ENCODE results near the gene SLC25A23. TPM values are rescaled to one million over a fixed set of nuclear protein-coding genes. Genes with fewer than 3 reads are reported as not detected.
A peak's percentile ranks its signal among the peaks of the same experiment; 100 is the strongest.

Gene SLC25A23
- total and polyA plus RNA-seq, 10 of the 15 experiments (the other 5 are each of a cell fraction or from before 2014, with no cell fraction given), result 10.2 to 85.8 (median 50.0) TPM

DNA sequence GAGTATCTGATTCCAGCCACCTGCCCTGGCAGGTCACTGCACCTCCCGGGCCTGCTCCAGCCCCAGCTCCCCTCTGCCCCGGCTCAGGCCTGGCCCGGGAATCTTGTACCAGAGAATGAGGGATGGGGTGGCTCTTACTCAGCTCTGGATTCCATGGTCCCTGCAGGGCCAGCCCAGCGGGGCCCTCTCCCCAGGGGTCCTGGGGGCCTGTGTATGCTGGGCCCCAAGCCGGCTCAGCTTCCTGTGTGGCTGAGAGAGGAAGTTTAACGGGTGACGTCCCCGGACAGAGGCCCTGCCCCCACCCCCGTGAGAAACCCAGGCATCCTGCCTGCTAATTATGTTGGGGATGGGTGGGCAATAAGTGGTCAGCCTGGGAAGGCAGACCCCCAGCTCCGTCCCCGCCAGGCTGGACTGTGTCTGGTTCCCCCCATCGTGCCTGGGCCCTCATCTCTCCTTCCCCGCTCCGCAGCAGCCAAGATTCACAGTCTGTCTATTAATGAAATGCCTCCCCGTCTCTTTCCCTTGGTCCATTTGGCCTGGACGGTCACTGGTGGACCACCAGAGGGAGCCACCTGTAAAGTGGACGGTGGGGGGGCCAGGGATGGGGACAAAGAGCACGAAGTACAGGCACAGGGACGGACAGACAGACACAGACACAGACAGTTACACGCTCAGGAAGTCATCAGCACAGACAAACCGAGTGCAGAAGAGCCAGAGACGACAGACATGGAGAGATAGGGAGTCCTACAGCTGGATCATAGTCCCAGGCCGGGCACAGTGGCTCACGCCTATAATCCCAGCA, 22.1 kb upstream of the SLC25A23 start, which contains the start of gene DENND1C (continued):
- TF ChIP-seq SUZ12 (IDR thresholded peaks at IDR 0.05; ENCODE audit: unreplicated experiment) (no peak), YY1 (IDR thresholded peaks at IDR 0.05; ENCODE audit: low read depth, low read length) (0 out of 2 replicates have a peak, but pooled peaks have one; percentile 3), MEF2A (IDR thresholded peaks at IDR 0.05; ENCODE audit: insufficient read depth, low read depth, low read length) (no peak), YBX1 (IDR thresholded peaks at IDR 0.05) (no peak), STAT1 (conservative IDR thresholded peaks at IDR 0.05) (no peak), EED (IDR thresholded peaks at IDR 0.05; ENCODE audit: low read depth) (peak; percentile 26; the same call in 1 of the 2 replicates), RB1 (IDR thresholded peaks at IDR 0.05; ENCODE audit: borderline replicate concordance) (no peak), FOXM1 (IDR thresholded peaks at IDR 0.05; ENCODE audit: low read depth, low read length) (no peak), HCFC1 (IDR thresholded peaks at IDR 0.05; ENCODE audit: low read length) (no peak), EGR1 (IDR thresholded peaks at IDR 0.05; ENCODE audit: borderline replicate concordance in 1 of 2, low read depth in 2 of 2, low read length in 2 of 2) (peak in 1 of 2 experiments; percentile 38; a peak in 1 of 3 replicates), ZBED1 (IDR thresholded peaks at IDR 0.05; ENCODE audit: borderline replicate concordance) (no peak), TCF12 (IDR thresholded peaks at IDR 0.05; ENCODE audit: low read depth, low read length) (no peak), SREBF1 (IDR thresholded peaks at IDR 0.05; ENCODE audit: low read length) (no peak), BRCA1 (IDR thresholded peaks at IDR 0.05; ENCODE audit: low read depth, low read length) (no peak), SRF (IDR thresholded peaks at IDR 0.05; ENCODE audit: low read depth in 2 of 2, low read length in 2 of 2) (no peak), DPF2 (IDR thresholded peaks at IDR 0.05) (peak; percentile 62)
- TF ChIP-seq, protein P1, sequence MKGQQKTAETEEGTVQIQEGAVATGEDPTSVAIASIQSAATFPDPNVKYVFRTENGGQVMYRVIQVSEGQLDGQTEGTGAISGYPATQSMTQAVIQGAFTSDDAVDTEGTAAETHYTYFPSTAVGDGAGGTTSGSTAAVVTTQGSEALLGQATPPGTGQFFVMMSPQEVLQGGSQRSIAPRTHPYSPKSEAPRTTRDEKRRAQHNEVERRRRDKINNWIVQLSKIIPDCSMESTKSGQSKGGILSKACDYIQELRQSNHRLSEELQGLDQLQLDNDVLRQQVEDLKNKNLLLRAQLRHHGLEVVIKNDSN (IDR thresholded peaks at IDR 0.05; ENCODE audit: borderline replicate concordance, extremely low read length, insufficient read depth, low read depth, low read length), result no peak
- TF ChIP-seq, protein P2, sequence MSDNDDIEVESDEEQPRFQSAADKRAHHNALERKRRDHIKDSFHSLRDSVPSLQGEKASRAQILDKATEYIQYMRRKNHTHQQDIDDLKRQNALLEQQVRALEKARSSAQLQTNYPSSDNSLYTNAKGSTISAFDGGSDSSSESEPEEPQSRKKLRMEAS (IDR thresholded peaks at IDR 0.05; ENCODE audit: low read depth, low read length), result no peak; the same call in 1 of the 2 replicates
- TF ChIP-seq, protein P3, sequence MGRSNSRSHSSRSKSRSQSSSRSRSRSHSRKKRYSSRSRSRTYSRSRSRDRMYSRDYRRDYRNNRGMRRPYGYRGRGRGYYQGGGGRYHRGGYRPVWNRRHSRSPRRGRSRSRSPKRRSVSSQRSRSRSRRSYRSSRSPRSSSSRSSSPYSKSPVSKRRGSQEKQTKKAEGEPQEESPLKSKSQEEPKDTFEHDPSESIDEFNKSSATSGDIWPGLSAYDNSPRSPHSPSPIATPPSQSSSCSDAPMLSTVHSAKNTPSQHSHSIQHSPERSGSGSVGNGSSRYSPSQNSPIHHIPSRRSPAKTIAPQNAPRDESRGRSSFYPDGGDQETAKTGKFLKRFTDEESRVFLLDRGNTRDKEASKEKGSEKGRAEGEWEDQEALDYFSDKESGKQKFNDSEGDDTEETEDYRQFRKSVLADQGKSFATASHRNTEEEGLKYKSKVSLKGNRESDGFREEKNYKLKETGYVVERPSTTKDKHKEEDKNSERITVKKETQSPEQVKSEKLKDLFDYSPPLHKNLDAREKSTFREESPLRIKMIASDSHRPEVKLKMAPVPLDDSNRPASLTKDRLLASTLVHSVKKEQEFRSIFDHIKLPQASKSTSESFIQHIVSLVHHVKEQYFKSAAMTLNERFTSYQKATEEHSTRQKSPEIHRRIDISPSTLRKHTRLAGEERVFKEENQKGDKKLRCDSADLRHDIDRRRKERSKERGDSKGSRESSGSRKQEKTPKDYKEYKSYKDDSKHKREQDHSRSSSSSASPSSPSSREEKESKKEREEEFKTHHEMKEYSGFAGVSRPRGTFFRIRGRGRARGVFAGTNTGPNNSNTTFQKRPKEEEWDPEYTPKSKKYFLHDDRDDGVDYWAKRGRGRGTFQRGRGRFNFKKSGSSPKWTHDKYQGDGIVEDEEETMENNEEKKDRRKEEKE (IDR thresholded peaks at IDR 0.05), result no peak
- TF ChIP-seq, protein P4, sequence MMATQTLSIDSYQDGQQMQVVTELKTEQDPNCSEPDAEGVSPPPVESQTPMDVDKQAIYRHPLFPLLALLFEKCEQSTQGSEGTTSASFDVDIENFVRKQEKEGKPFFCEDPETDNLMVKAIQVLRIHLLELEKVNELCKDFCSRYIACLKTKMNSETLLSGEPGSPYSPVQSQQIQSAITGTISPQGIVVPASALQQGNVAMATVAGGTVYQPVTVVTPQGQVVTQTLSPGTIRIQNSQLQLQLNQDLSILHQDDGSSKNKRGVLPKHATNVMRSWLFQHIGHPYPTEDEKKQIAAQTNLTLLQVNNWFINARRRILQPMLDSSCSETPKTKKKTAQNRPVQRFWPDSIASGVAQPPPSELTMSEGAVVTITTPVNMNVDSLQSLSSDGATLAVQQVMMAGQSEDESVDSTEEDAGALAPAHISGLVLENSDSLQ (IDR thresholded peaks at IDR 0.05), result 0 out of 2 replicates have a peak, but pooled peaks have one; percentile 7
- TF ChIP-seq, protein P5, sequence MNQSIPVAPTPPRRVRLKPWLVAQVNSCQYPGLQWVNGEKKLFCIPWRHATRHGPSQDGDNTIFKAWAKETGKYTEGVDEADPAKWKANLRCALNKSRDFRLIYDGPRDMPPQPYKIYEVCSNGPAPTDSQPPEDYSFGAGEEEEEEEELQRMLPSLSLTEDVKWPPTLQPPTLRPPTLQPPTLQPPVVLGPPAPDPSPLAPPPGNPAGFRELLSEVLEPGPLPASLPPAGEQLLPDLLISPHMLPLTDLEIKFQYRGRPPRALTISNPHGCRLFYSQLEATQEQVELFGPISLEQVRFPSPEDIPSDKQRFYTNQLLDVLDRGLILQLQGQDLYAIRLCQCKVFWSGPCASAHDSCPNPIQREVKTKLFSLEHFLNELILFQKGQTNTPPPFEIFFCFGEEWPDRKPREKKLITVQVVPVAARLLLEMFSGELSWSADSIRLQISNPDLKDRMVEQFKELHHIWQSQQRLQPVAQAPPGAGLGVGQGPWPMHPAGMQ (IDR thresholded peaks at IDR 0.05; ENCODE audit: borderline replicate concordance), result no peak
- TF ChIP-seq, protein P6, sequence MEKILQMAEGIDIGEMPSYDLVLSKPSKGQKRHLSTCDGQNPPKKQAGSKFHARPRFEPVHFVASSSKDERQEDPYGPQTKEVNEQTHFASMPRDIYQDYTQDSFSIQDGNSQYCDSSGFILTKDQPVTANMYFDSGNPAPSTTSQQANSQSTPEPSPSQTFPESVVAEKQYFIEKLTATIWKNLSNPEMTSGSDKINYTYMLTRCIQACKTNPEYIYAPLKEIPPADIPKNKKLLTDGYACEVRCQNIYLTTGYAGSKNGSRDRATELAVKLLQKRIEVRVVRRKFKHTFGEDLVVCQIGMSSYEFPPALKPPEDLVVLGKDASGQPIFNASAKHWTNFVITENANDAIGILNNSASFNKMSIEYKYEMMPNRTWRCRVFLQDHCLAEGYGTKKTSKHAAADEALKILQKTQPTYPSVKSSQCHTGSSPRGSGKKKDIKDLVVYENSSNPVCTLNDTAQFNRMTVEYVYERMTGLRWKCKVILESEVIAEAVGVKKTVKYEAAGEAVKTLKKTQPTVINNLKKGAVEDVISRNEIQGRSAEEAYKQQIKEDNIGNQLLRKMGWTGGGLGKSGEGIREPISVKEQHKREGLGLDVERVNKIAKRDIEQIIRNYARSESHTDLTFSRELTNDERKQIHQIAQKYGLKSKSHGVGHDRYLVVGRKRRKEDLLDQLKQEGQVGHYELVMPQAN (conservative IDR thresholded peaks at IDR 0.05), result no peak
